HG03064 (cell line): Measurements from ENCODE around the gene PRXL2B.
"Not testable (repeated sequence)": the region's sequence is repeated elsewhere in the genome, so short reads cannot be mapped to it uniquely, and the experiment has no call there.

Source experiments
- ATAC-seq: cut with Tn5 transposase; IDR thresholded peaks from one replicate; pipeline ENCODE4 v1.9.1; 2021; ENCODE audit warnings: low read depth; ENCODE audit not compliant: unreplicated experiment

PRXL2B gene

GRCh38 chr1:2550309-2550861, 36.2 kb upstream of the PRXL2B start:
- ATAC-seq: not testable (repeated sequence)

- ATAC-seq: not testable (repeated sequence)
These were observed 35.0 kb upstream of the PRXL2B start for GRCh38 chr1:2551544-2551943.

GRCh38 chr1:2552189-2552588, 34.4 kb upstream of the PRXL2B start:
- ATAC-seq: no peak

GRCh38 chr1:2553076-2553475, 33.5 kb upstream of the PRXL2B start:
- not testable (repeated sequence) for ATAC-seq

DNA sequence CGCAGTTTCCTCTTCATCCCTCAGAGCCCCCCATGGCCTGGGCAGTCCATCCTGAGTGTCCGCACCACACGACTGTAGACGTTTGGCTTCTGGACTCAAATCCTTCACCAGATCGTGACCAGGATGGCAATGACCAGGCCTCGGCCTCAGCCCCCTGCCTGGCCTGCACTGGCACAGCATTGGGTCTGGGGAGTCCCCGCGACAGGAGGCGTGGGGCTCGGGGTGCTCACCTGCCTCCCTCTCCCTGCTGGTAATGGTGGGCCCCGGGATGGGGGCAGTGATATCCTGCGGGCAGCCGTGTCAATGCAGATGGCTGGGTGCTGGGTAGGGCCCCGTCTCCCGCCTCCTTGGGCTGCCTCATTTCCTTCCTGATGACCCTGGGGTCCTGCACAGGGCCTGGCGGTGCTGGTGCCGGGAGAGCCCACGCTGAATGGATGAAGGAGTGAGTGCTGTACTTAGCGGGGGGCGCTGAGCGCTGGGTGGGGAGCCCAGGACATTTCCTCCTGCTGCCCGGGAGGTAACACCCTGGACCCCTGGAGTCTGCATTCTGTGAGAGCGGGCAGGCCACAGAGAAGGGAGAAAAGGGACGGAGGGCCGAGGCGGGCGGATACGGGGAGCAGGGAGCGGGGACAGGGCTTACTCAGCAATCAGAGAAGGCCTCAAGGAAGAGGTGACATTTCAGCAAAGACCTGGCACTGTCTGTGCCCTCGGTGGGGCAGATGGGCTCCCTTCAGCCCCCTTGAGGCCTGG, 32.5 kb upstream of the PRXL2B start:
- ATAC-seq: no peak

- no peak for ATAC-seq
These were observed 31.8 kb upstream of the PRXL2B start for GRCh38 chr1:2554621-2555387.

GRCh38 chr1:2555634-2556276, 30.8 kb upstream of the PRXL2B start:
- no peak for ATAC-seq

DNA sequence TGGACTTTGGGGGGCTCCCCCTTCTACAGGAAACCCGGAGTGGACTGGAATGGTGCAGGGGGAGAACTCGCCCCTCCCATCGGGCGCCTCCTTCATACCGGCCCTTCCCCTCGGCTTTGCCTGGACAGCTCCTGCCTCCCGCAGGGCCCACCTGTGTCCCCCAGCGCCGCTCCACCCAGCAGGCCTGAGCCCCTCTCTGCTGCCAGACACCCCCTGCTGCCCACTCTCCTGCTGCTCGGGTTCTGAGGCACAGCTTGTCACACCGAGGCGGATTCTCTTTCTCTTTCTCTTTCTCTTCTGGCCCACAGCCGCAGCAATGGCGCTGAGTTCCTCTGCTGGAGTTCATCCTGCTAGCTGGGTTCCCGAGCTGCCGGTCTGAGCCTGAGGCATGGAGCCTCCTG, 30.3 kb upstream of the PRXL2B start, which contains the start of gene TNFRSF14:
TNFRSF14 (plus strand) TSS at position 95 of the 401 bp plus-strand sequence; CDS start at position 389, 294 bp downstream.
- ATAC-seq: no peak

DNA sequence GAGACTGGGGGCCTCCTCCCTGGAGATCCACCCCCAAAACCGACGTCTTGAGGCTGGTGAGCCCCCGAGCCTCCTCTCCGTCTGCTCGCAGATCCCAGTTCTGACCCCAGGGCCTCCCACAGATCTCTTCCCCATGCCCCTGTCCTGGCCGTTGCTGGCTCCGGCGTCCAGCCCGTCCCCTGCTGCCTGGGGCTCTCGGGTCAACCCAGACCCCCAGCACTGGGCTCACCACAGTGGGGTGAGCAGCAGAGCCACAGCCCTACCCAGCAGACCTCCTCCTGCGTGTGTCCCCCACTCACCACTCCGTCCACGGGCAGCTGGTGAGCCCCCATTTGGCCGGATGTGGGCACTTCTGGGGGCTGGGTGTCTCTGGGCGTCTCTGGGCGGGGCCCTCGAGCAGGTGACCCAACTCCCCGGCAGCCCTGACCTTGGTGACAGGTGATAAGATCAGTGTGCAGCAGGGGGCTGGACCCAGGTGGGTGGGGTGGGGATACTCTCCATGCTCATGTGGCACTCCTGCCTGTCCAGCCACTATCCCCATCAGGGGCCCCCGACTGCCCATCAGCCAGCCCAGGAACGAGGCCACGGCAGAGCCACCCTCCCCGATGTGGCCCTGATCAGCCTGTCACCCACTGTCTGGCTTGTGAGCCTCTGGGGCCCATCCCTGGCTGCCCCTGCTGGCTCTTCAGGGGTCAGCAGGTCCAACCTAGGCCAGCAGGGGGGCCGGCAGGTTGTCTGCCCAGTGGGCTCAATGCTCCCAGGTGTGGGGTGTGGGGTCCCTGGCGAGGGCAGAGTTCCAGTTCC, 29.7 kb upstream of the PRXL2B start:
- ATAC-seq: no peak

GRCh38 chr1:2557482-2558400, 28.8 kb upstream of the PRXL2B start:
- ATAC-seq: no peak

GRCh38 chr1:2558420-2558819, 28.2 kb upstream of the PRXL2B start:
- no peak for ATAC-seq

GRCh38 chr1:2558861-2559260, 27.7 kb upstream of the PRXL2B start:
- no peak for ATAC-seq

- ATAC-seq: no peak
These were observed 26.9 kb upstream of the PRXL2B start for GRCh38 chr1:2559509-2560298.

DNA sequence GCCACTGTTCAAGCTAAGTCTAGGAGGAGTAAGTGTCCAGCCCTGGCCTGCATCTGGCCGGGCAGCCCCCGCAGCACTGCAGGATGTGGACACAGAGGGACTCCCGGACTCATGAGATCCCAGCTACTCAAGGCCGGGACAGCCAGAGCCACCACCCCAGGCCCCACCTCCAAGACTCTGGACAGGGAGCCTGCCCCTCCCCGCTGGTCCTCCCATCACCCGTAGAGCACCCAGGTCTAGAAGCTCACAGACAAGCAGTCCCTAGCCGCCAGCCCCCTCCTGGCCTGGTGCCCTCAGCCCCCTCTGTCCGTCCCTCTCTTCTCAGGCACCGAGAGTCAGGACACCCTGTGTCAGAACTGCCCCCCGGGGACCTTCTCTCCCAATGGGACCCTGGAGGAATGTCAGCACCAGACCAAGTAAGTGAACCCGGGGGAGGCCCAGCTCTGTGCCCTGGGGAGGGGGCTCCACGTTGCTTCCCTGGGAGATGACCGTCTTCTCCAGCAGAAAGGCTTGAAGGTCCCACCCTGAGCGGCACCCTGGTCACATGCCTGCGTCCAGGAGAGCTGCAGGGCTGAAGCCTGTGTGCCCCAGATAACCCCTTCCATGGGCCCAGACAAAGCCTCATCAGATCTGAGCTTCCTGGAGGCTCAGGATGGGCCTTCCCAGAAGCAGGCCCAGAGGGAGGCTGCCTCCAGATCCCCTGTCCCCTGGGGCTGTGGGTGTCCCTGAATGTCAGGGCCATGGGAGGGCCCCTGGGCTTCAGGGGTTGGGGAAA, 26.1 kb upstream of the PRXL2B start:
- no peak for ATAC-seq

DNA sequence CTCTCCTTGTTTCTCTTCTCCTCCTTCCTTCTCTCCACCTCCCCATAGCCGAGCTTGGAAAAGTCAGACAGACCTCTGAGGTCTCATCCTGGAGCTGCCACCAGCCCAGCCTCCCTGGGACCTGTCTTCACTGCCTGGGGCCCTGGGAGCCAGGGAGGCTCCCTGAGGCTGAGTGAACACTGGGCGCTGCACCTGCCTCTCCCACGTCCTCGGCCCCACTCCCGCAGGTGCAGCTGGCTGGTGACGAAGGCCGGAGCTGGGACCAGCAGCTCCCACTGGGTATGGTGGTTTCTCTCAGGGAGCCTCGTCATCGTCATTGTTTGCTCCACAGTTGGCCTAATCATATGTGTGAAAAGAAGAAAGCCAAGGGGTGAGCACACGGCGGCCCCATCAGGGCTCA, 25.1 kb upstream of the PRXL2B start:
- ATAC-seq: no peak

GRCh38 chr1:2561898-2562895, 24.4 kb upstream of the PRXL2B start:
- ATAC-seq: no peak
